GM18519 (cell line): ENCODE measurements around the gene NAP1L3.
A peak's percentile ranks its signal among the peaks of the same experiment; 100 is the strongest.

Experiments used
- ATAC-seq: cut with Tn5 transposase; IDR thresholded peaks from one replicate; pipeline ENCODE4 v1.9.1; 2021; ENCODE audit warnings: mild to moderate bottlenecking, moderate library complexity; ENCODE audit not compliant: unreplicated experiment, low FRiP score

Gene NAP1L3

GRCh38 chrX:93673056-93673868 is at the start of gene NAP1L3:
NAP1L3 (minus strand) TSS chrX:93673578; CDS start chrX:93673304, 274 bp downstream.
- ATAC-seq: peak; percentile 69

- ATAC-seq: no peak
These were observed 37.7 kb upstream of the NAP1L3 start for GRCh38 chrX:93711076-93711475.

GRCh38 chrX:93703701-93704100 is 30.3 kb upstream of the NAP1L3 start:
- no peak for ATAC-seq

- ATAC-seq: no peak
These were observed 22.6 kb upstream of the NAP1L3 start for GRCh38 chrX:93695981-93696380.

GRCh38 chrX:93673869-93674271 is 492 bp upstream of the NAP1L3 start, which contains the start of gene FAM133A:
FAM133A (plus strand) TSS chrX:93674206; CDS start chrX:93709420, 35,214 bp downstream.
- no peak for ATAC-seq

- no peak for ATAC-seq
These were observed 12.8 kb downstream of the NAP1L3 start for GRCh38 chrX:93660575-93660974.

GRCh38 chrX:93649381-93649780 is 24.0 kb downstream of the NAP1L3 start:
- ATAC-seq: no peak

GRCh38 chrX:93637591-93637990 is 35.8 kb downstream of the NAP1L3 start:
- ATAC-seq: no peak
